22Rv1 (cell line): ENCODE measurements around the gene OR6M1.

Experiments
- CTCF ChIP-seq: fragments of 450-650 bp; IDR thresholded peaks from 2 replicates; pipeline ENCODE4 v1.5.1; 2017; ENCODE audit warnings: mild to moderate bottlenecking
- ZFX ChIP-seq: fragments of 450-650 bp; IDR thresholded peaks from 2 replicates; pipeline ENCODE4 v1.6.1; 2017; ENCODE audit warnings: antibody characterized with exemption, borderline replicate concordance

GRCh38 chr11:123757976-123758375, 48.2 kb downstream of the OR6M1 start:
- TF ChIP-seq CTCF (no peak), ZFX (no peak)
